H1 (cell line): ENCODE data around the gene SLC10A6. TPM values are rescaled to one million over a fixed set of nuclear protein-coding genes. Genes with fewer than 3 reads are reported as not detected.

Source experiments
- CTBP2 ChIP-seq: IDR thresholded peaks from 2 replicates; pipeline ENCODE4 v1.7.0; 2011; ENCODE audit warnings: borderline replicate concordance, mild to moderate bottlenecking, moderate library complexity, mixed read lengths, low read length; ENCODE audit not compliant: insufficient read depth, insufficient read length
- EP300 ChIP-seq, 2 experiments: IDR thresholded peaks; 1 replicate in 1 of 2; 2 replicates in 1 of 2; pipeline ENCODE4 v1.6.1; 2011 to 2012; ENCODE audit warnings: low read depth in 2 of 2, low read length in 2 of 2, mild to moderate bottlenecking in 2 of 2, borderline replicate concordance in 1 of 2, inconsistent platforms in 1 of 2, moderate library complexity in 1 of 2
- SUZ12 ChIP-seq: fragments of 200-600 bp; sonication (generic); IDR thresholded peaks from 2 replicates; pipeline ENCODE4 v1.6.1; 2012; ENCODE audit warnings: mild to moderate bottlenecking, inconsistent platforms, low read length, moderate library complexity, mixed read lengths
- polyA plus RNA-seq, 7 experiments: library from polyadenylated mRNA; depleted of rRNA in 3 of 7; stranded (reverse) in 5 of 7; unstranded in 2 of 7; fragments of >200 nt in 5 of 7; fragments of 200-250 nt in 2 of 7; gene quantifications; 1 replicate in 5 of 7; 2 replicates in 1 of 7; 4 replicates in 1 of 7; pipeline versions ENCODE4 v1.2.1 to v1.2.3, GENCODE V29; 2011 to 2013; ENCODE audit warnings: missing spikeins in 2 of 7, mixed read lengths in 2 of 7
- total RNA-seq: library from RNA; stranded (reverse); fragmentation: NEBNext Ultra II Directional; extraction: Animal tissue kit (Norgen Biotek cat#: 25700); gene quantifications from 2 replicates; pipeline ENCODE4 v1.2.1, GENCODE V29; 2021

The SLC10A6 gene
- total and polyA plus RNA-seq, 2 of the 8 experiments (the other 6 are each of a cell fraction or from before 2014, with no cell fraction given), result not detected

- TF ChIP-seq CTBP2 (no peak), SUZ12 (no peak), EP300 (IDR thresholded peaks at IDR 0.05; ENCODE audit: borderline replicate concordance in 1 of 2, low read depth in 2 of 2, low read length in 2 of 2) (no peak)
Observed at GRCh38 chr4:86845593-86845992, 3.6 kb downstream of the SLC10A6 start (continued).
